GM19193 (cell line): ENCODE results near the gene LTBP1.

Experiments used
- POLR2A ChIP-seq: IDR thresholded peaks from 4 replicates; pipeline ENCODE4 v1.6.1; 2011; ENCODE audit not compliant: insufficient read depth, insufficient read length; ENCODE audit errors: extremely low read depth

Gene LTBP1

DNA sequence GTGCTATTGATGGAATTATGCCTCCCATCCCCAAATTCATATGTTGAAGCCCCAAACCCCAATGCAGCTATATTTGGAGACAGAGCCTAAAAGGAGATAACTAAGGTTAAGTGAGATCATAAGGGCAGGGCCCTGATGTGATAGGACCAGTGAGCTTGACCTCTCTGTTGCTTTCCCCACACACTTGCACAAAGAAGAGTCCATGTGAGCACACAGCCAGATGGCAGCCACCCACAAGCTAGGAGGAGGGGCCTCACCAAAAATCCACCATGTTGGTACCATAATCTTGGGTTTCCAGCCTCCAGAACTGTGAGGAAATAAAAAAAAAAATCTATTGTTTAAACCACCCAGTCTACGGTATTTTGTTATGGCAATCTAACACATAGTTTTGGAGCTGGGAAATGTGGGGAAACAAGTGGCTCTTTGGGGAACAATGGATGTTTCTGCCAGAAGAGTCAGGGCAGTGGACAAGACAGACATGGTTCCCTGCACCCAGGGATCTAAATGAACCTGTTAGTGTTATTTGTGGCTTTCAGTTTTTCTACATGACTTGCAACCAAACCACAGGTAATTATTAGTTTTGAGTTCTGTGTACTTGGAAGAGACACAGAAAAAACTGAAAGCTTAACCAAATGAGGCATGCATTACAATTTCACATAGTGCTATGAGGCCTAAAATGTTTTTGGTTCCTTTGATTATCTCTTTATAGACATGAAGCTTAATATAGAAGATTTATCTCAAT is 259.1 kb downstream of the LTBP1 start:
- no peak for TF ChIP-seq POLR2A

DNA sequence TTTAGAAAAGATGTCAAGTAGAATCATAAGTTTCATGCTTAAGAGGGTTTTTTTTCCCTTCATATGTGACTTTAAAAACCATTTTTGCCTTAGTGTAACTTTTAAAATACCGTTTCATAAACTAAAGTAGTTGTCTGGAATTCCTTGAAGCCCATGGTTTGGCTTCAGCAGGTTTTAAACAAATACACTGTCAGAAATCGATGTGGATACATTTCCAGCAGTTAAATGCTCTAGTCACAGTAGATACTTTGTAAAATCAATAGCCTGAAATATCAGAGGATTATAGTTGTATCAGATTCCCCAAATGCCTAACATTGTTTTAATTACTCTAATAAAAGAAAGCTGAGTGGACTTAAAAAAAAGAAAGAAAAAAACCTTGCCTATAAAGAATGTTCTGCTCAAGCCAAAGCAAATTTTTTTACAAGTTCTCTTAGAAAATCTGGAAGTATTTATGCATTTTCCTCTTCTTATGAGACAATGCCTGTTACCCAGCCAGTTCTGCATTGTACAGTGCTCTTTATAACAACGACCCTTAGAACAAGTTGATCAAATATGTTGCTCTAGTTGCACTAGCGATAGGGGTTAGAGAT is 260.5 kb downstream of the LTBP1 start:
- TF ChIP-seq POLR2A, result no peak

DNA sequence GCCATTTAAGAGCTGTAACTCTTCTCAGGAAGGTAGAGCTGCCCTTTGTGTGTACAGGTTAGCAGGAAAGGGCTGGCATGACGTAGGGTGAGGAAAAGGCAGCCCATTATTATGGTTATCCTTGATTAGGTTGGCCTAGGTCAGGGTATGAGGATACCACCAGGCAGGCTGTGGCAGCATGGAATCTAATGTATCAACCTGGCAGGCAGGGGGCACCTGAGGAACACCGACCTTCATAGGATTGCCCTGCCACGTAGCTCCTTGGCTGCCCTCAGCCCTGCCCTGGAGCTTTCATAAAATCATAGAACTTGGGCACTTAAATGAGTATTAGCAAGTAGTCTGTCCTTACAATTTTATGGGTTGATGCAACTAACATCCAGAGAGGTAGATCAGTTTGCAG is 261.6 kb downstream of the LTBP1 start:
- TF ChIP-seq POLR2A, result no peak

DNA sequence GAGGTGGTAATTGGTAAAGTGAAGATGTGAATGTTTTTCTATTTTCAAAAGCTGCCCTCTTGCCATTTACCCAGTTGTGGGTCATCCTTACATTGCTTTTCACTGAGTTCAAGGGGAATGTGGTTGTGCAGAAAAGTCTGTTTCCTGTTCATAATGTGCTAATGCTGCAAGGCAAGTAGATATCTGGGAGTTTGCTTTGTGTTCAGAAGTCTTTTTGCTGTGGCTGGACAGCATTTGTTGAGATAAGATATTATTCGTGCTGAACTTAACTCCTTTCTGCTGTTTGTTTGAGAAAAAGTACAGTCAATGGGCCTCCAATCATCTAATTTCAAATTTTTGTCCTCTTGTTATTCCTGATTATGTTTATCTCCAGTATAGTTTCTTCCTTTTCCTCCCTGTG is 263.2 kb downstream of the LTBP1 start:
- TF ChIP-seq POLR2A, result no peak

DNA sequence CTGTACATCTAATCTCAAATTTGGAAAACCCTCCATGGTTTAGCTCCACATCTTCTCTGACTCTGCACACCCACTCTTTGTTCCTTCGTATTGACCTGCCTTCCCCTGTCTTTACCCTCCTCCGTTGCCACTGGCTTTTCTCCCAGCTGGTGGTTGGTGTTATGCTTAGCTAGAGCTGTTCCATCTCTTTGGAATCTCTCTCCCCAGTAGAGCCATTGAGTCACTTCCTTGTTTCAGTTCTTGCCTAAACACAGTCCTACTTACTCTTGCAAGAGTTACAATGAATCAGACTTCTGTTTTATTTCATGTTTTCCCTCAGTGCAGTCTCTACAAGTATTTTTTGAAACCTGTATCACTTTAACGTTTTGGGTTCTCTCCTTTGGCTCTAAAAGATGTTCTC is 263.9 kb downstream of the LTBP1 start:
- TF ChIP-seq POLR2A, result no peak

DNA sequence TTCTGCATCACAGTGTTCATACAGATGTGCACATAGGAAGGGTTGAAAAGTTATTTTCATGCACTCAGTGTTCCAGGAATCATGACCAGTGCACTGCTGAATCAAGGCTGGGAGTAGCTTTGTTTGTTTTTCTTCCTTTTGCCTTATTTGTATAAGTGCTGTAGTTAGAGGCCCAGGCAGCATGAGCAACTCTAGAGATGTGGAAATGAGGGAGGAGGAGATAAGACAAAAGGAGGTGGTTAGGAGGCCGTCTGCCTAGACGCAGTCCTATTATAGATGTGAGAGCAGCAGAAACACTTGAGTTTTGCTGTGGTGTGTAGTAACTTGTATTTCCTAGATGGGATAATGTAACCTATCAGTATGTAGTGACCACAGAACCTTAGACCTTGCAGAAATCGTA is 265.4 kb downstream of the LTBP1 start:
- TF ChIP-seq POLR2A, result no peak

DNA sequence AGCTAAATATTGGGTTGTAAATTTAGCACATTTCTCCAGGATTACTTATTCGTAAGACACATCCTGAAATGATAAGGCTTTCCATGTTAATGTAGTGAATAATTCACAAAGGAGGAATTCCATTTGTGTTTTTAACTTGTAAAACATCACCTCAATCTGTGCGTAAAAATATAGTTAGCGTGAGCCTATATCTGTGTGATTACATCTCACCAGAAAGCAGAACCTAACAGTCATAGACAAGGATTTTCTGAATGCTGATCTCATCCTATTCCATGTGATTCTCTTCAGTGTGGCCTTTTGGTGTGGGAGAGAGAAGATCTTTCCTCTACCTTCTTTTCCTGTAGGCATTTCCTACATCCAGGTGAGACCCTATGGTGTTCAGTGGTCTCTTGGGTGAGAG is 266.5 kb downstream of the LTBP1 start:
- TF ChIP-seq POLR2A, result no peak

DNA sequence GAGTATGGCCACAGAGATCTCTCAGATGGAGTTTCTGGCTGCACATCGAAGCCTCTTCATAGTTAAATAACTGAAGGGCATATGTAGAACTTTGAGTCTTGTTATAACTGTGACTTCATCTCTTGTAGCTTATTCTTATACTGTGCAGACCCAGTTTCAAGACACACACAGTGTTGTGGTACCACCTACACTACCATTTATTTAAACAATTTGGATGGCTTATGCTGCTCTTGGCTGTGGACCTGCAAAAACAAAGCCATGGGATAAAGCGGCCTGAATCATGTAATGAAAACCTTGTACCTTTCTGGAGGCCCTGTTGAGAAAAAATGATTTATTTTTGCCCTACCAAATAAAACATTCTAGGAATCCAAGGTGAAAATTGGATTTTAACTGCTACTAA is 266.9 kb downstream of the LTBP1 start:
- TF ChIP-seq POLR2A, result no peak

DNA sequence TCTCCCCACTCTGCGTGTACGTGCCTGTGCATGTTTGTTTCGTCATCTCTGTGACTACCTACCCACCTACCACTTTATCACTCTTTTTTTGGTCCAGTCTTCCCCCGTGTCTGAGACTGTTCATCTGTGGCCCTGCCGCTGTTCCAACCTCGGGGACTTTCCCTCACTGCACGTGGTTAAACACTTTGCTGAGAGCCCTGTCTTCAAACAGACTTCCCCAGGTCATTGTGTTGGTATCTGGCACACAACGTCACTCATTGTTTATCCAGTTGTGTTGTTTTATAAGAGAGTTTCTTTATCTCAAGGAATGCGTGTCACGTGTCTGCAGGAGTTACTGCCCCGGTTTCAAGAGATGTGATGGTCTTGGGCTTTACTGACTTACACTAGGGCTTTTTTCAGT is 267.7 kb downstream of the LTBP1 start:
- TF ChIP-seq POLR2A, result no peak

DNA sequence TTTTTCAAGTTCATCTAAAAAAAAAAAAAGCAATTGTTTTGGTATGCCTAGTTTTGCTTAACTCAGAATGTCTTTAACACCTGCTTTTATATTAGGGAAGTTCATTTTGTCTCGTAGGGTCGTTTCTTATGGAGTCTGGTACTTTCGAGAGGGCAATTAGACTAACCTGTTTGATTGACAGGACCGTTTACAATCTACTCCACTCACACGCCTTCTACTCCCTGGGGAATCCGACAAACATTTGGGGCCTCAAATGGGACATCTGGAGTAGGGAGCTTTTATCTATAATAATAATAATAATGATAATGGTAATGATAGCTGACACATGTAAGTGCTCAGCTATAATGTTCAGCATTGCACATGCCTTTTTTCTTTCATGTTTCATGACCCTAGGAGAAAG is 268.1 kb downstream of the LTBP1 start:
- TF ChIP-seq POLR2A, result no peak

DNA sequence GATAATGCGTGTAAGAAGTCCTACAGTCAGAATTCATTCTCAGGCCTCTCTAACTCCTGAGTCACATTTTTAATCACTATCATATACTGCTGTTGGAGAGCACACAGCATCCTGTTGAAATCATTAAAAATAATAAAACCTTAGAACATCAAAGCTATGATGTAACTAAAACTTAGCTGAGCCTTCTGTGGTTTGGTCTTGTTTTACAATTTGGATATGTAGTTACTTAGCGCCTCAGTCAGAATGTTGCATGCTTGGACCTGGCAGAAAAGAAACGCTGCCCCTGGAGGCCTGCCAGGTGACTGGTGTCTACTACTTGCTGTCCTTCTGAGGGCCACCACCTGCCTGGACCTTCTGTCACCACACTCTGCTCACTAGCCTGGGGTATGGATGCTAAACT is 268.5 kb downstream of the LTBP1 start:
- TF ChIP-seq POLR2A, result no peak

DNA sequence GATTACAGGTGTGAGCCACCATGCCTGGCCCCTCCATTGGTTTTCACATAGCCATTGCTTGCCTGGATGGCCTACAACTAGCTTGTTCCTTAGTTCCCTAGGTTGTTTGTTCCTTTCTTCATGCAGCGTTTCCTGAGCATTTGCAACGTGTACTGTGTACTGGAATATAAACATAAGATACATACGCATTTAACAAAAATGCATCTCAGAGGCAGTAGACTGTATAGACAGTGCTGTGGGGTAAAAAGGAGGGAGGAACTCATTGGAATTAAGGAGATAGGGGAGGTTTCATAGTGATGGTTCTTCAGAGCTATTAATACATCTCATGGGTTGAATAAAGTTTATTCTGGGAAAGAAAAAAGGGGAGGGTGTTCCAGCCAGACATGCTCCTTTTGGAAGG is 269.2 kb downstream of the LTBP1 start:
- no peak for TF ChIP-seq POLR2A

DNA sequence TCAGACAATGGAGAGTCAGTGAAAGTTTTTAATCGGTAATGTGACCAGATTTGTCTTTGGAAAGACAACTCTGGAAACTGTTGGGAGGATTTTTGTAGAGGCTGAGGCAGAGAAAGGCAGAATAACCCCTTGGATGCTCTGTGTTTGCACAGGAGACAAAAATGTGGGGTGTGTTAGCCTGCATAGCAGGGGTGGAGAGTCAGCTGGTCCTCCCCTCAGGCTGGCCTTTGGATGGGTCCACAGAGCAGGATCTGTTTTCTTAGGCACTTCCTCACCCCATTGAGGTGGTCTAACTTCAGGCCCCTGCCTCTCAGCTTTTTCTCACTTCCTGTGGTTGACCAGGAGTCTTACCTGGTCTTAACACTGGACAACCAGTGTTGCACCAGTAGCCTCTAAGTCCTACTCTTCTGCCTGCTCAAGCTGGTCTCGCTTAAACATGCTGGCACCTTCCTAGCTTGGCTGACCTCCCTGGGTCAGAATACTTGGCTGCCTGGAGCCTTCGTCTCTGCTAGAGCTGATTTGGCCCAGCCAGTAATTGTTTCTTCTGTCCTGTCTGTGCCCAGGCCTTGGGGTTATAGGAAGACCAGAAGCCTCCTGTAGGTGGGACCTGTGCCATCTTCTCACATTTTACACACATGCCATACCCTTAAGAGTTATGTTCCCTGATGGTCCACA is 269.9 kb downstream of the LTBP1 start:
- TF ChIP-seq POLR2A, result no peak

DNA sequence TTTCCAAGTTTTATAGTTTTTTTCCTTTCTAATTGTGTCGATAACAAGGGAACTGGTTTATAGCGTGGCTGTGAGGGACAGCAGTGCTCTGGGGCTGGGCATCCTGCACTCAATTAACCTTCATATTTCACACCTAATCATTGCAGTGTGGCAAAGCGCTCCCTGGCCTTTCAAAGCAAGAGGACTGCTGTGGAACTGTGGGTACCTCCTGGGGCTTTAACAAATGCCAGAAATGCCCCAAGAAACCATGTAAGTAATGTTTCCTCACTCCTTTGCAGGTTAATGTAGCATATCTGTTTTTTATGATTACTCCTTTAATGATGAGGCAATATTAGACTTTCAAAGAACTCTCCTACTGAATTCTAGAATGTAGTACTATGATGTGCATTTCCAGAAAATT is 270.7 kb downstream of the LTBP1 start:
- TF ChIP-seq POLR2A, result no peak

DNA sequence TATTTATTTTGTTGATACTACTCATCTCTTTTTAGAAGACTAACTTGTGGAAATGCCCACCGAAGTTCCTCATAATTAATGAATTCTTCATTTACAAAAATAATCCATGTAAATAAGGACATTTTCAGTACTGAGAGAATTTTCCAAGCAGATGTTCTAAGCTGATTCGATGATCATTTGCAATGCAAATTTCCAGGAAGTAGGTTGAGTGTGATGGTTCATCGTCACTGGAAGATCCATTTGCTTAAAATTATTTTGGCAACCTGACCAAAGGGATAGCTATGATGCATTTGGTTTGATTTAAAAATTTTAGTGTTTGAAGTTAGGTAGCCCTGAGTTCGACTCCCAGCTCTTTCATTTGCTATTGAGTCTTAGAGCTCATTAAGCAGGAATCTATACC is 272.4 kb downstream of the LTBP1 start:
- TF ChIP-seq POLR2A, result no peak

DNA sequence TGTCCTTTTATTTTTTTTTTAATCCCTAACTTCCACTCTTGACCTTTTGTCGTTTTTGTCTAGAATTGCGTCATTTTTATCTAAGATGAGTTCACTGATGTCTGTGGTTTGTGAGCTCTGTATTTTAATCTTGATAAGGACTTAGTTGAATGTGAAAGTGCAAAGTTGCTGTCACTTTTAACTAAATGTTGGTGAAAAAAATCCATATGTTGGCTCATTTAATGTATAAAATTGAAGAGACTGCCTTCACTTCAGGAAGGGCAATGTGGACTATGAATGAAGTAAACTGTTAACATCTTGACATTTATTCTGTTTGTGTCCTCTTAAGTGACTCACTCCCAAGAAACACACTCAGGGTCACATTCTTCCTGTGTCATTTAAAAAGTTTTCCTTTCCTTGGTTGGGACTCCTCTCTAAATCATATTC is 273.1 kb downstream of the LTBP1 start:
- TF ChIP-seq POLR2A, result no peak

DNA sequence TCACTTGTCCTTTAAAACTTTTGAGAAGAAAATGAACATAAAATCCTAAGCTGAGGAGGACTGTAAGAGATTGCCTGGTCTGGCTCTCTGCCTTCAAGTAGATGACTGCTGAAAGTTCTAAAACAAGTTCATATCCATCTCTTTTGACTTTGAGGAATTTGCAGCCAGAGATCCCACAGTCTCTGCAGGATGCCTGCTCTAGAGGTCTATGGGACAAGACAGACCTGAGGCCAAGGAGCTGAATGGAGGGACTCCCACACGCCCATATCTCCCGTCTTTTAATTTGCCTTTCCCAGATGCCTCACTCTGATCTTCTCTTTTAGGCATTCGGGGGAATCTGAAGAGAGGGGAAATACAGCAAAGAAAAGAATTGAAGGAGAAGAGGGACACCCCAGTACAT is 273.8 kb downstream of the LTBP1 start:
- no peak for TF ChIP-seq POLR2A
